ENCODE data around the gene MT1B. TPM values are rescaled to one million over a fixed set of nuclear protein-coding genes. Genes with fewer than 3 reads are reported as not detected.

MT1B gene
- total and polyA plus RNA-seq, 2 of the 13 experiments (the other 11 are each of a cell fraction or from before 2014, with no cell fraction given), result 0.89 TPM; not detected in 1

DNA sequence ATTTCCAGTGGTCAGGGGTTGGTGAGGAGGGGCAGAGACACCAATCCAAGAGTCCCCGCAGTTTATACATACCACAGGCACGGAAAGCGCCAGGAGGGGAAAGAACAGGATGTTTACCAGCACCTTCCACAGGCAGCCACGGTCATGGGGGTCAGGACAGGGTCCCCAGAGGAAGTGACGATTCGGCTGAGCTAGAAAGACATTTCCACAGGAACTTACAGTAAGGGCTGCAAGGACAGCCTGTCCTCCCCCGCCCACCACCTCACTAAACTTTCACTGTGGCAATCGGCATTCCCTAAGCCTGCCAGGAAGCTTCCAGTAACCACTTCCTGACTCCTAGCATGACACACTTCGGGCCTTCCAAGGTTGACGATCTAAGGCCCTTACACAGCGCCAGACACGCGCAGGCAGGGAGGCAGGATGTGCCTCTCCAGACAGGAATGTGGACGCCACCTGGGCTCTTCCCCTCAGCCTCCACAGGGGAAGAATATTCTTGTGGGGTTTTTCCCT is 44.5 kb upstream of the MT1B start (continued):
- TF ChIP-seq, protein P1, sequence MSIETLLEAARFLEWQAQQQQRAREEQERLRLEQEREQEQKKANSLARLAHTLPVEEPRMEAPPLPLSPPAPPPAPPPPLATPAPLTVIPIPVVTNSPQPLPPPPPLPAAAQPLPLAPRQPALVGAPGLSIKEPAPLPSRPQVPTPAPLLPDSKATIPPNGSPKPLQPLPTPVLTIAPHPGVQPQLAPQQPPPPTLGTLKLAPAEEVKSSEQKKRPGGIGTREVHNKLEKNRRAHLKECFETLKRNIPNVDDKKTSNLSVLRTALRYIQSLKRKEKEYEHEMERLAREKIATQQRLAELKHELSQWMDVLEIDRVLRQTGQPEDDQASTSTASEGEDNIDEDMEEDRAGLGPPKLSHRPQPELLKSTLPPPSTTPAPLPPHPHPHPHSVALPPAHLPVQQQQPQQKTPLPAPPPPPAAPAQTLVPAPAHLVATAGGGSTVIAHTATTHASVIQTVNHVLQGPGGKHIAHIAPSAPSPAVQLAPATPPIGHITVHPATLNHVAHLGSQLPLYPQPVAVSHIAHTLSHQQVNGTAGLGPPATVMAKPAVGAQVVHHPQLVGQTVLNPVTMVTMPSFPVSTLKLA (IDR thresholded peaks at IDR 0.05), result peak; percentile 20; the same call in 1 of the 2 replicates
- peak; percentile 65 for TF ChIP-seq GABPA (IDR thresholded peaks at IDR 0.05; ENCODE audit: low read depth, low read length)
- TF ChIP-seq GABPA (CRISPR knock-in tag; IDR thresholded peaks at IDR 0.05; ENCODE audit: low read depth), result peak; percentile 92
- no peak for TF ChIP-seq ARNT (IDR thresholded peaks at IDR 0.05)
- no peak for TF ChIP-seq EZH2 (conservative IDR thresholded peaks at IDR 0.05; ENCODE audit: low read depth, low read length)
- TF ChIP-seq, protein P2, sequence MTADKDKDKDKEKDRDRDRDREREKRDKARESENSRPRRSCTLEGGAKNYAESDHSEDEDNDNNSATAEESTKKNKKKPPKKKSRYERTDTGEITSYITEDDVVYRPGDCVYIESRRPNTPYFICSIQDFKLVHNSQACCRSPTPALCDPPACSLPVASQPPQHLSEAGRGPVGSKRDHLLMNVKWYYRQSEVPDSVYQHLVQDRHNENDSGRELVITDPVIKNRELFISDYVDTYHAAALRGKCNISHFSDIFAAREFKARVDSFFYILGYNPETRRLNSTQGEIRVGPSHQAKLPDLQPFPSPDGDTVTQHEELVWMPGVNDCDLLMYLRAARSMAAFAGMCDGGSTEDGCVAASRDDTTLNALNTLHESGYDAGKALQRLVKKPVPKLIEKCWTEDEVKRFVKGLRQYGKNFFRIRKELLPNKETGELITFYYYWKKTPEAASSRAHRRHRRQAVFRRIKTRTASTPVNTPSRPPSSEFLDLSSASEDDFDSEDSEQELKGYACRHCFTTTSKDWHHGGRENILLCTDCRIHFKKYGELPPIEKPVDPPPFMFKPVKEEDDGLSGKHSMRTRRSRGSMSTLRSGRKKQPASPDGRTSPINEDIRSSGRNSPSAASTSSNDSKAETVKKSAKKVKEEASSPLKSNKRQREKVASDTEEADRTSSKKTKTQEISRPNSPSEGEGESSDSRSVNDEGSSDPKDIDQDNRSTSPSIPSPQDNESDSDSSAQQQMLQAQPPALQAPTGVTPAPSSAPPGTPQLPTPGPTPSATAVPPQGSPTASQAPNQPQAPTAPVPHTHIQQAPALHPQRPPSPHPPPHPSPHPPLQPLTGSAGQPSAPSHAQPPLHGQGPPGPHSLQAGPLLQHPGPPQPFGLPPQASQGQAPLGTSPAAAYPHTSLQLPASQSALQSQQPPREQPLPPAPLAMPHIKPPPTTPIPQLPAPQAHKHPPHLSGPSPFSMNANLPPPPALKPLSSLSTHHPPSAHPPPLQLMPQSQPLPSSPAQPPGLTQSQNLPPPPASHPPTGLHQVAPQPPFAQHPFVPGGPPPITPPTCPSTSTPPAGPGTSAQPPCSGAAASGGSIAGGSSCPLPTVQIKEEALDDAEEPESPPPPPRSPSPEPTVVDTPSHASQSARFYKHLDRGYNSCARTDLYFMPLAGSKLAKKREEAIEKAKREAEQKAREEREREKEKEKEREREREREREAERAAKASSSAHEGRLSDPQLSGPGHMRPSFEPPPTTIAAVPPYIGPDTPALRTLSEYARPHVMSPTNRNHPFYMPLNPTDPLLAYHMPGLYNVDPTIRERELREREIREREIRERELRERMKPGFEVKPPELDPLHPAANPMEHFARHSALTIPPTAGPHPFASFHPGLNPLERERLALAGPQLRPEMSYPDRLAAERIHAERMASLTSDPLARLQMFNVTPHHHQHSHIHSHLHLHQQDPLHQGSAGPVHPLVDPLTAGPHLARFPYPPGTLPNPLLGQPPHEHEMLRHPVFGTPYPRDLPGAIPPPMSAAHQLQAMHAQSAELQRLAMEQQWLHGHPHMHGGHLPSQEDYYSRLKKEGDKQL (CRISPR knock-in tag; IDR thresholded peaks at IDR 0.05; ENCODE audit: low read depth), result no peak
- peak; percentile 83 for TF ChIP-seq ZBTB3 (CRISPR knock-in tag; IDR thresholded peaks at IDR 0.05; ENCODE audit: borderline replicate concordance, low read depth)
- no peak for TF ChIP-seq KAT2B (IDR thresholded peaks at IDR 0.05; ENCODE audit: borderline replicate concordance, low read depth, low read length)
- TF ChIP-seq MLLT10 (CRISPR knock-in tag; IDR thresholded peaks at IDR 0.05), result no peak
- TF ChIP-seq, protein P3, sequence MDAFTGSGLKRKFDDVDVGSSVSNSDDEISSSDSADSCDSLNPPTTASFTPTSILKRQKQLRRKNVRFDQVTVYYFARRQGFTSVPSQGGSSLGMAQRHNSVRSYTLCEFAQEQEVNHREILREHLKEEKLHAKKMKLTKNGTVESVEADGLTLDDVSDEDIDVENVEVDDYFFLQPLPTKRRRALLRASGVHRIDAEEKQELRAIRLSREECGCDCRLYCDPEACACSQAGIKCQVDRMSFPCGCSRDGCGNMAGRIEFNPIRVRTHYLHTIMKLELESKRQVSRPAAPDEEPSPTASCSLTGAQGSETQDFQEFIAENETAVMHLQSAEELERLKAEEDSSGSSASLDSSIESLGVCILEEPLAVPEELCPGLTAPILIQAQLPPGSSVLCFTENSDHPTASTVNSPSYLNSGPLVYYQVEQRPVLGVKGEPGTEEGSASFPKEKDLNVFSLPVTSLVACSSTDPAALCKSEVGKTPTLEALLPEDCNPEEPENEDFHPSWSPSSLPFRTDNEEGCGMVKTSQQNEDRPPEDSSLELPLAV (CRISPR knock-in tag; conservative IDR thresholded peaks at IDR 0.05; ENCODE audit: low read depth), result no peak
- TF ChIP-seq ZBTB7A (CRISPR knock-in tag; IDR thresholded peaks at IDR 0.05), result peak; percentile 92
- no peak for TF ChIP-seq SP2 (CRISPR knock-in tag; IDR thresholded peaks at IDR 0.05)
- no peak for TF ChIP-seq ZNF644 (CRISPR knock-in tag; IDR thresholded peaks at IDR 0.05; ENCODE audit: low read depth)
- TF ChIP-seq, protein P4, sequence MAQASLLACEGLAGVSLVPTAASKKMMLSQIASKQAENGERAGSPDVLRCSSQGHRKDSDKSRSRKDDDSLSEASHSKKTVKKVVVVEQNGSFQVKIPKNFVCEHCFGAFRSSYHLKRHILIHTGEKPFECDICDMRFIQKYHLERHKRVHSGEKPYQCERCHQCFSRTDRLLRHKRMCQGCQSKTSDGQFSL (CRISPR knock-in tag; IDR thresholded peaks at IDR 0.05), result no peak
- TF ChIP-seq MEF2D (CRISPR knock-in tag; IDR thresholded peaks at IDR 0.05), result peak; percentile 55; the same call in 1 of the 2 replicates
- peak; percentile 84 for TF ChIP-seq TSC22D2 (CRISPR knock-in tag; IDR thresholded peaks at IDR 0.05; ENCODE audit: borderline replicate concordance)
- no peak; the same call in 1 of the 2 replicates for TF ChIP-seq NKX3-1 (CRISPR knock-in tag; IDR thresholded peaks at IDR 0.05)
- peak; percentile 72 for TF ChIP-seq ZNF703 (CRISPR knock-in tag; IDR thresholded peaks at IDR 0.05; ENCODE audit: borderline replicate concordance)
- TF ChIP-seq JARID2 (CRISPR knock-in tag; IDR thresholded peaks at IDR 0.05; ENCODE audit: insufficient replicate concordance), result no peak
- peak; percentile 75 for TF ChIP-seq ESRRA (CRISPR knock-in tag; IDR thresholded peaks at IDR 0.05; ENCODE audit: low read depth)
- 0 out of 2 replicates have a peak, but pooled peaks have one; percentile 30 for TF ChIP-seq ZSCAN22 (CRISPR knock-in tag; IDR thresholded peaks at IDR 0.05)
- peak; percentile 70; the same call in 1 of the 2 replicates for TF ChIP-seq ZNF34 (CRISPR knock-in tag; IDR thresholded peaks at IDR 0.05; ENCODE audit: borderline replicate concordance)
- peak; percentile 73; the same call in 1 of the 2 replicates for TF ChIP-seq MTF2 (CRISPR knock-in tag; IDR thresholded peaks at IDR 0.05; ENCODE audit: borderline replicate concordance)
